IPS-15b (cell line): ENCODE results near the gene MZF1.
A peak's percentile ranks its signal among the peaks of the same experiment; 100 is the strongest.
"Not testable (repeated sequence)": the region's sequence is repeated elsewhere in the genome, so short reads cannot be mapped to it uniquely, and the experiment has no call there.

Experiments
- H3K27me3 ChIP-seq: one replicate; pipeline ENCODE4 v1.6.1; 2013; ENCODE audit warnings: low read length; ENCODE audit not compliant: control insufficient read depth, insufficient read depth
- H3K36me3 ChIP-seq: one replicate; pipeline ENCODE4 v1.6.1; 2013; ENCODE audit warnings: low read length; ENCODE audit not compliant: control insufficient read depth, insufficient read depth
- H3K4me1 ChIP-seq: one replicate; pipeline ENCODE4 v1.6.1; 2013; ENCODE audit warnings: mild to moderate bottlenecking, low read length; ENCODE audit not compliant: control insufficient read depth, insufficient read depth
- H3K4me3 ChIP-seq: one replicate; pipeline ENCODE4 v1.5.1; 2013; ENCODE audit warnings: low read depth, low read length
- H3K9ac ChIP-seq: one replicate; pipeline ENCODE4 v1.6.1; 2013; ENCODE audit warnings: low read depth, mild to moderate bottlenecking, low read length
- H3K9me3 ChIP-seq: one replicate; pipeline ENCODE4 v1.6.1; 2013; ENCODE audit warnings: mild to moderate bottlenecking, low read length; ENCODE audit not compliant: control insufficient read depth, insufficient read depth

MZF1 gene

GRCh38 chr19:58572818-58573657 lies at the start of gene MZF1:
MZF1 (minus strand) TSS chr19:58573335; CDS start chr19:58571389, 1,946 bp downstream.
- Histone ChIP-seq H3K4me3 (peak within 1 kb of the TSS; percentile 98), H3K27me3 (no peaks in the 10 kb centered on the region), H3K9me3 (no peaks in the 10 kb centered on the region), H3K36me3 (peaks cover 12% of the 10 kb centered on the region), H3K9ac (peak within 1 kb of the TSS; percentile 96), H3K4me1 (peaks cover 6% of the 10 kb centered on the region)

- not testable (repeated sequence) for H3K9me3 ChIP-seq, H3K9ac ChIP-seq, H3K4me3 ChIP-seq, H3K36me3 ChIP-seq, H3K4me1 ChIP-seq, H3K27me3 ChIP-seq
Measured at GRCh38 chr19:58607213-58607612, 34.1 kb upstream of the MZF1 start.

GRCh38 chr19:58606251-58606896 lies 33.2 kb upstream of the MZF1 start:
- H3K36me3 ChIP-seq, H3K9ac ChIP-seq, H3K27me3 ChIP-seq, H3K9me3 ChIP-seq, H3K4me3 ChIP-seq, H3K4me1 ChIP-seq: not testable (repeated sequence)

GRCh38 chr19:58586133-58586765 lies 13.1 kb upstream of the MZF1 start:
- Histone ChIP-seq H3K4me1 (no peaks in the 10 kb centered on the region), H3K36me3 (peaks cover 10% of the 10 kb centered on the region), H3K27me3 (no peaks in the 10 kb centered on the region), H3K4me3 (no peak overlapping the region), H3K9ac (no peak overlapping the region), H3K9me3 (no peaks in the 10 kb centered on the region)

- Histone ChIP-seq H3K9me3 (no peaks in the 10 kb centered on the region), H3K4me3 (no peak overlapping the region), H3K4me1 (peaks cover 2% of the 10 kb centered on the region), H3K27me3 (no peaks in the 10 kb centered on the region), H3K36me3 (peaks cover 10% of the 10 kb centered on the region), H3K9ac (no peak overlapping the region)
Measured at GRCh38 chr19:58585442-58586132, 12.5 kb upstream of the MZF1 start.

- Histone ChIP-seq H3K27me3 (no peaks in the 10 kb centered on the region), H3K9ac (no peak overlapping the region), H3K9me3 (no peaks in the 10 kb centered on the region), H3K36me3 (peaks cover 10% of the 10 kb centered on the region), H3K4me1 (peaks cover 2% of the 10 kb centered on the region), H3K4me3 (no peak overlapping the region)
Measured at GRCh38 chr19:58584498-58585441, 11.6 kb upstream of the MZF1 start.

GRCh38 chr19:58582985-58583384 lies 9.8 kb upstream of the MZF1 start:
- peaks cover 2% of the 10 kb centered on the region for H3K4me1 ChIP-seq
- no peak overlapping the region for H3K4me3 ChIP-seq
- H3K9me3 ChIP-seq = no peaks in the 10 kb centered on the region
- no peaks in the 10 kb centered on the region for H3K27me3 ChIP-seq
- no peak overlapping the region for H3K9ac ChIP-seq
- H3K36me3 ChIP-seq = peaks cover 10% of the 10 kb centered on the region

GRCh38 chr19:58581227-58582141 lies 8.3 kb upstream of the MZF1 start:
- H3K36me3 ChIP-seq = peaks cover 10% of the 10 kb centered on the region
- peaks cover 2% of the 10 kb centered on the region for H3K4me1 ChIP-seq
- no peaks in the 10 kb centered on the region for H3K27me3 ChIP-seq
- H3K4me3 ChIP-seq = no peak overlapping the region
- H3K9me3 ChIP-seq = no peaks in the 10 kb centered on the region
- H3K9ac ChIP-seq = peak overlapping the region; percentile 41

- Histone ChIP-seq H3K9ac (no peak overlapping the region), H3K27me3 (no peaks in the 10 kb centered on the region), H3K9me3 (no peaks in the 10 kb centered on the region), H3K4me3 (no peak overlapping the region), H3K4me1 (peaks cover 2% of the 10 kb centered on the region), H3K36me3 (peaks cover 10% of the 10 kb centered on the region)
Measured at GRCh38 chr19:58579473-58580142, 6.5 kb upstream of the MZF1 start.
